Smooth muscle cell (in vitro differentiated cells): ENCODE data around the gene ATF6B. TPM values are rescaled to one million over a fixed set of nuclear protein-coding genes. Genes with fewer than 3 reads are reported as not detected.

Source experiments
- DNase-seq: peaks from one replicate; lab custom pipeline; 2025; ENCODE audit not compliant: unreplicated experiment; lab: John Stamatoyannopoulos, UW
- H2AFZ ChIP-seq: fragments of 200-600 bp; sonication (generic); 2 replicates; pipeline ENCODE4 v1.6.0; 2016; ENCODE audit warnings: antibody characterized with exemption, low read depth, mild to moderate bottlenecking
- H3F3A ChIP-seq: fragments of 200-600 bp; sonication (generic); 2 replicates; pipeline ENCODE4 v1.6.0; 2017; ENCODE audit warnings: antibody characterized with exemption, low read depth
- H3K27ac ChIP-seq: fragments of 200-600 bp; sonication (generic); 2 replicates; pipeline ENCODE4 v1.5.1; 2016; ENCODE audit warnings: low read depth, mild to moderate bottlenecking
- H3K27me3 ChIP-seq: fragments of 200-600 bp; sonication (generic); 2 replicates; pipeline ENCODE4 v1.6.1; 2016; ENCODE audit warnings: low read depth, mild to moderate bottlenecking
- H3K36me3 ChIP-seq: fragments of 200-600 bp; sonication (generic); 2 replicates; pipeline ENCODE4 v1.5.1; 2016; ENCODE audit warnings: low read depth
- H3K4me1 ChIP-seq: fragments of 200-600 bp; sonication (generic); 2 replicates; pipeline ENCODE4 v1.5.1; 2016; ENCODE audit warnings: low read depth
- H3K4me2 ChIP-seq: fragments of 200-600 bp; sonication (generic); 2 replicates; pipeline ENCODE4 v1.6.0; 2016; ENCODE audit warnings: mild to moderate bottlenecking
- H3K4me3 ChIP-seq: fragments of 200-600 bp; sonication (generic); 2 replicates; pipeline ENCODE4 v1.5.1; 2016; ENCODE audit warnings: mild to moderate bottlenecking
- H3K79me2 ChIP-seq: fragments of 200-600 bp; sonication (generic); 2 replicates; pipeline ENCODE4 v1.6.0; 2016; ENCODE audit warnings: low read depth, mild to moderate bottlenecking
- H3K9ac ChIP-seq: fragments of 200-600 bp; sonication (generic); 2 replicates; pipeline ENCODE4 v1.6.0; 2016; ENCODE audit warnings: low read depth
- H3K9me3 ChIP-seq: fragments of 200-600 bp; sonication (generic); replicated peaks from 2 replicates; pipeline ENCODE4 v1.5.1; 2016; ENCODE audit warnings: low read depth
- H4K20me1 ChIP-seq: fragments of 200-600 bp; sonication (generic); 2 replicates; pipeline ENCODE4 v1.6.0; 2016; ENCODE audit warnings: low read depth
- WGBS: methylation state at CpG from one replicate; pipeline ENCODE4 v1.1.7; 2016; ENCODE audit warnings: low lambda C conversion rate; 5-methylcytosine and 5-hydroxymethylcytosine counted together
- polyA plus RNA-seq: library from polyadenylated mRNA; unstranded; fragments of >200 nt; fragmentation: Nextera tagmentation; extraction: Ambion mirVana; gene quantifications from 2 replicates; pipeline ENCODE4 v1.2.1, GENCODE V29; 2016
- total RNA-seq: library from RNA; depleted of rRNA; stranded (reverse); fragments of >200 nt; gene quantifications from 2 replicates; pipeline ENCODE4 v1.2.3, GENCODE V29; 2014
- TF ChIP-seq, protein P1 (sequence below): fragments of 200-600 bp; sonication (generic); IDR thresholded peaks from 2 replicates; pipeline ENCODE4 v1.5.1; 2017; ENCODE audit warnings: borderline replicate concordance, mild to moderate bottlenecking, antibody characterized with exemption; ENCODE audit not compliant: insufficient read depth, poor library complexity, severe bottlenecking

ATF6B gene
- total and polyA plus RNA-seq, 2 experiments from 2014 or later, result 22.2 to 22.5 TPM

DNA sequence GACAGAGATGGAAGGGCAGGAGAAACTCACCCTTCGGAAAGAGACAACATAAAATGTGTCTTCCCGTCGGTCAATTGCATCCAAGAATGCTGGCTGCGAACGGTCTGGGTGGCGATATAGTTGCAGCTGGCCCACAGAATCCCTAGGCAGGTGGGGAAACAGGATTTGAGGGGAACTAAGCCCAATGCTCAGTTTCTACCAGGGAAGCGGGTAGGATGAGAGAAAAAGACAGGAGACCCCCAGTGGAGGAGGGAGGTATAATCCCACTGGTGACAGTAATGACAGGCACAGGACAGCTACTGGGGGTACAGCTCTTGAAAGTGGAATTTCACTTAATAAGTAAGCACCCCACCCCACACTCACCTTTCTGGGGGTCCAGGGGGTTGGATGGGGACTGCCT, 11.4 kb downstream of the ATF6B start:
- Histone ChIP-seq H3K79me2 (no peaks in the 10 kb centered on the region), H3K27me3 (no peaks in the 10 kb centered on the region), H3K4me1 (no peaks in the 10 kb centered on the region), H3K9me3 (no peaks in the 10 kb centered on the region), H3K4me3 (no peak overlapping the region), H3K27ac (no peak overlapping the region), H3K9ac (no peak overlapping the region), H4K20me1 (no peaks in the 10 kb centered on the region), H3K36me3 (no peaks in the 10 kb centered on the region), H2AFZ (no peak overlapping the region), H3K4me2 (no peak overlapping the region), H3F3A (peaks cover 7% of the 10 kb centered on the region)
- DNase-seq, result no peak
- TF ChIP-seq, protein P1, sequence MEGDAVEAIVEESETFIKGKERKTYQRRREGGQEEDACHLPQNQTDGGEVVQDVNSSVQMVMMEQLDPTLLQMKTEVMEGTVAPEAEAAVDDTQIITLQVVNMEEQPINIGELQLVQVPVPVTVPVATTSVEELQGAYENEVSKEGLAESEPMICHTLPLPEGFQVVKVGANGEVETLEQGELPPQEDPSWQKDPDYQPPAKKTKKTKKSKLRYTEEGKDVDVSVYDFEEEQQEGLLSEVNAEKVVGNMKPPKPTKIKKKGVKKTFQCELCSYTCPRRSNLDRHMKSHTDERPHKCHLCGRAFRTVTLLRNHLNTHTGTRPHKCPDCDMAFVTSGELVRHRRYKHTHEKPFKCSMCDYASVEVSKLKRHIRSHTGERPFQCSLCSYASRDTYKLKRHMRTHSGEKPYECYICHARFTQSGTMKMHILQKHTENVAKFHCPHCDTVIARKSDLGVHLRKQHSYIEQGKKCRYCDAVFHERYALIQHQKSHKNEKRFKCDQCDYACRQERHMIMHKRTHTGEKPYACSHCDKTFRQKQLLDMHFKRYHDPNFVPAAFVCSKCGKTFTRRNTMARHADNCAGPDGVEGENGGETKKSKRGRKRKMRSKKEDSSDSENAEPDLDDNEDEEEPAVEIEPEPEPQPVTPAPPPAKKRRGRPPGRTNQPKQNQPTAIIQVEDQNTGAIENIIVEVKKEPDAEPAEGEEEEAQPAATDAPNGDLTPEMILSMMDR, result peak; percentile 30
- WGBS, result 95% methylated on average over 7 of the region's 7 CpGs

DNA sequence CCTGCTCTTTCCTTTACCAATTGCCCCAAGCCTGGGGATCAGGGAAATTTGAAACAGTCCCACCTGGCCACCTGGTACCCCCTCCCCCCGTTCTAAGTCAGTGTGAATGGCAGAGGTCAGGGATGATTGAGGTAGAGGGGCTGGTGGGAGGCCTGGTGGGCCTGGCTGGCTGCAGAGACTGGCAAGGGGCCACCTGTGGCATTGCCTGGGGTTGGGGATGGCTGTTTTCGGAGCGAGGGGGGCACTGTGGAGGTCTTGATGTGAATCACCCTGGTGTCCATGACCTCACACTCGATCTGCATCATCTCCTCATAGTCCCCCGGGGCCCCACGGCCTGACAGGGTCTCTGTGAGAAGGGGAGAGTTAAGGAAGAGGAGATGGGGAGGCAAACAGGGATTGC, 12.4 kb downstream of the ATF6B start:
- WGBS, result 95% methylated on average over 6 of the region's 6 CpGs
- H3K9ac ChIP-seq, result no peak overlapping the region
- TF ChIP-seq, protein P1, result no peak

DNA sequence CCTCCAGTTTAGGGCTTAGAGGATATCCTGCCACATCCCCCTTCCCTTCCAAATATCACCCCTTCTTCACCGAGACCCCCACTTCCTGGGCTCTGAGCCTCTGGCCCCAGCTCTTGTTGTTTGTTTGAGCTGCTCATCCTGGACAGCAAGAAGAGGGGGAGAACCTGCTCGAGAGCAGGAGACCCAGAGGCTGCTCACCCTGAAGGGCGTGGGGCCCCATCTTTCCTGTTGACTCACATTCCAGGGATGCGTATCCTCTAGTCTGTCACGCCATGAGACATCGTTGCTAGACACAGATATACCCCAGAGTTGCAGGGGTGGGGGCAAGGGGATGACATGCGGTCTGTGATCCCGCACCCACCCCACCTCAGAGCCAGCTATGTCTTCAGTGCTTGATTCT, 13.2 kb downstream of the ATF6B start:
- Histone ChIP-seq H3K4me2 (no peak overlapping the region), H3F3A (peaks cover 7% of the 10 kb centered on the region), H3K9me3 (no peaks in the 10 kb centered on the region), H3K4me3 (no peak overlapping the region), H3K27me3 (peaks cover 3% of the 10 kb centered on the region), H3K9ac (peak overlapping the region; percentile 59), H3K36me3 (no peaks in the 10 kb centered on the region), H4K20me1 (no peaks in the 10 kb centered on the region), H3K27ac (peak overlapping the region; percentile 76), H2AFZ (no peak overlapping the region), H3K4me1 (no peaks in the 10 kb centered on the region), H3K79me2 (no peaks in the 10 kb centered on the region)
- TF ChIP-seq, protein P1, result no peak
- DNase-seq, result no peak
- 68% methylated on average over 6 of the region's 8 CpGs for WGBS

More for the DNA sequence above, 12.4 kb downstream of the ATF6B start:
- H3K4me1 ChIP-seq, result no peaks in the 10 kb centered on the region
- H3K79me2 ChIP-seq, result no peaks in the 10 kb centered on the region
- no peak for DNase-seq
- H3K27ac ChIP-seq, result peak overlapping the region; percentile 76
- H4K20me1 ChIP-seq, result no peaks in the 10 kb centered on the region
- H3K9me3 ChIP-seq, result no peaks in the 10 kb centered on the region
- no peaks in the 10 kb centered on the region for H3K36me3 ChIP-seq
- H3K4me3 ChIP-seq, result no peak overlapping the region
- no peak overlapping the region for H2AFZ ChIP-seq
- no peaks in the 10 kb centered on the region for H3K27me3 ChIP-seq
- peaks cover 7% of the 10 kb centered on the region for H3F3A ChIP-seq
- H3K4me2 ChIP-seq, result no peak overlapping the region

DNA sequence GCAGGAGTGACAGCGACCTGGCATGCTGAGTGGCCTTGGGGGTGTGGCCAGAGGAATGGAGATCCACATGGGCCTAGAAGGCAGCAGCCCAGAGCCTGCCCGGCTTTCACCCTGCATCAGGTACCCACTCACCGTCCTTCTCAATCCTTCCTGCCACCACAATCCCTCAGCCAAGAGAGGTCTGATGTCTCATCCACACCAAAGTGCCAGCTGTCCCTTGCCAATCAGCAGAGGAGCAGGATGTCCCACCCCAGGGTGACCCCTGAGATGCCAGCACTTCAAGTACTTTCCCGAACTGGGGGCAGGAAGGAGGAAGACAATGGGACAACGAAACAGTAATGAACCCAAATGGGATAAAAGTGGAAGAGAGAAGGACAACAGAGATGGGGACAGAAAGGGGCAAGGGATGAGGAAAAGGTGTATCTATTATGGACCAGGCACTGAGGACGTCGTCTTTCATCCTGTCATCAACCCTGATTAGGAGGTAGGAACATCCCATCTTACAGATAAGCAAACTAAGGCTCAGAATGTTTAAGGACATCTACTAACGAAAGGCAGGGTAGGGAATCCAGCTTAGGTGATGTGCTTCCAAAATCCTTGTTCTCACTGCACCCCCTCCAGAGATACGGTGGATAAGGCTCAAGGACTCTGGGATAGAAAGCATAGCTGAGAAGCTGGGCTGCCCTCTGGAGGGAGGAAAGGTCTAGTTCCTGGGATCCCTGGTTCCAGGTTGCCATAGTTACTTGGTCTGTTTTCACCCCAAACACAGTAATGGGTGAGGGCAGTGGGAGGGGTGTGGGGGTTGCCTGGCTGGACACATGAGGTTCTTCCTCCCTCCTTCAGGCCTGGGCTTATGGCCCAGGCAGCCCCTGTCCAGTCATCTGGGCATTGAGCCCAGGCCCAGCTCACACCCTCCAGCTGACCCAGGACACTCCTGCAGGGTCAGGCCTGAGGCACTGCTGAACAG, 14.4 kb downstream of the ATF6B start:
- H3K4me1 ChIP-seq, result no peaks in the 10 kb centered on the region
- TF ChIP-seq, protein P1, result no peak
- H3K4me2 ChIP-seq, result no peak overlapping the region
- H3F3A ChIP-seq, result peaks cover 7% of the 10 kb centered on the region
- WGBS, result 87% methylated on average over 9 of the region's 9 CpGs
- H3K4me3 ChIP-seq, result no peak overlapping the region
- no peaks in the 10 kb centered on the region for H4K20me1 ChIP-seq
- H3K27me3 ChIP-seq, result peaks cover 7% of the 10 kb centered on the region
- no peak overlapping the region for H2AFZ ChIP-seq
- DNase-seq, result no peak
- peak overlapping the region; percentile 76 for H3K27ac ChIP-seq
- H3K79me2 ChIP-seq, result no peaks in the 10 kb centered on the region
- peak overlapping the region; percentile 59 for H3K9ac ChIP-seq
- no peaks in the 10 kb centered on the region for H3K36me3 ChIP-seq
- H3K9me3 ChIP-seq, result no peaks in the 10 kb centered on the region
